HEK293 (cell line): Measurements from ENCODE around the gene FAAP100.

Experiments used
- HOXA7 ChIP-seq: sonication (generic); formaldehyde crosslinking; IDR thresholded peaks from 2 replicates; pipeline ENCODE4 v1.8.1; 2022; ENCODE audit warnings: missing genetic modification reagents, borderline replicate concordance
- HOXC10 ChIP-seq: sonication (generic); formaldehyde crosslinking; IDR thresholded peaks from 2 replicates; pipeline ENCODE4 v1.8.1; 2023; ENCODE audit warnings: mild to moderate bottlenecking, missing genetic modification reagents
- KLF9 ChIP-seq: fragments of 450-650 bp; formaldehyde crosslinking; IDR thresholded peaks from 2 replicates; pipeline ENCODE4 v1.5.1; 2016; ENCODE audit warnings: missing biosample characterization, missing genetic modification characterization, low read depth
- OSR2 ChIP-seq: fragments of 450-650 bp; formaldehyde crosslinking; IDR thresholded peaks from 2 replicates; pipeline ENCODE4 v1.5.1; 2016; ENCODE audit warnings: missing biosample characterization, missing genetic modification characterization
- SCRT2 ChIP-seq: fragments of 450-650 bp; formaldehyde crosslinking; IDR thresholded peaks from 2 replicates; pipeline ENCODE4 v1.5.1; 2016; ENCODE audit warnings: missing biosample characterization, missing genetic modification characterization
- ZBTB20 ChIP-seq: fragments of 450-650 bp; formaldehyde crosslinking; IDR thresholded peaks from 2 replicates; pipeline ENCODE4 v1.5.1; 2016; ENCODE audit warnings: missing biosample characterization, missing genetic modification characterization
- ZBTB48 ChIP-seq: fragments of 450-650 bp; formaldehyde crosslinking; IDR thresholded peaks from 2 replicates; pipeline ENCODE4 v1.5.1; 2016; ENCODE audit warnings: missing biosample characterization, missing genetic modification characterization
- ZBTB8A ChIP-seq: fragments of 450-650 bp; formaldehyde crosslinking; IDR thresholded peaks from 2 replicates; pipeline ENCODE4 v1.5.1; 2016; ENCODE audit warnings: missing biosample characterization, missing genetic modification characterization
- ZEB2 ChIP-seq: fragments of 450-650 bp; formaldehyde crosslinking; IDR thresholded peaks from 2 replicates; pipeline ENCODE4 v1.5.1; 2016; ENCODE audit warnings: missing biosample characterization, missing genetic modification characterization
- ZFP41 ChIP-seq: fragments of 450-650 bp; formaldehyde crosslinking; IDR thresholded peaks from 2 replicates; pipeline ENCODE4 v1.5.1; 2016; ENCODE audit warnings: missing biosample characterization, missing genetic modification characterization, borderline replicate concordance
- ZNF114 ChIP-seq: fragments of 450-650 bp; formaldehyde crosslinking; IDR thresholded peaks from 2 replicates; pipeline ENCODE4 v1.5.0; 2017; ENCODE audit warnings: missing biosample characterization, missing genetic modification characterization
- ZNF132 ChIP-seq: fragments of 450-650 bp; formaldehyde crosslinking; IDR thresholded peaks from 2 replicates; pipeline ENCODE4 v1.5.1; 2017; ENCODE audit warnings: missing biosample characterization, missing genetic modification characterization, borderline replicate concordance
- ZNF146 ChIP-seq: fragments of 450-650 bp; formaldehyde crosslinking; IDR thresholded peaks from 2 replicates; pipeline ENCODE4 v1.5.1; 2016; ENCODE audit warnings: missing biosample characterization, missing genetic modification characterization
- ZNF155 ChIP-seq: fragments of 450-650 bp; formaldehyde crosslinking; IDR thresholded peaks from 2 replicates; pipeline ENCODE4 v1.5.1; 2016; ENCODE audit warnings: missing biosample characterization, missing genetic modification characterization
- ZNF175 ChIP-seq: fragments of 450-650 bp; formaldehyde crosslinking; IDR thresholded peaks from 2 replicates; pipeline ENCODE4 v1.5.1; 2016; ENCODE audit warnings: missing biosample characterization, missing genetic modification characterization
- ZNF19 ChIP-seq: fragments of 450-650 bp; formaldehyde crosslinking; IDR thresholded peaks from 2 replicates; pipeline ENCODE4; 2016; ENCODE audit warnings: missing biosample characterization, missing genetic modification characterization, low read depth
- ZNF2 ChIP-seq: fragments of 450-650 bp; formaldehyde crosslinking; IDR thresholded peaks from 2 replicates; pipeline ENCODE4 v1.5.1; 2016; ENCODE audit warnings: missing biosample characterization, missing genetic modification characterization
- ZNF24 ChIP-seq: fragments of 450-650 bp; formaldehyde crosslinking; IDR thresholded peaks from 2 replicates; pipeline ENCODE4 v1.5.1; 2016; ENCODE audit warnings: missing biosample characterization, missing genetic modification characterization
- ZNF274 ChIP-seq, 2 experiments: fragments of 200-500 bp in 1 of 2; fragments of 450-650 bp in 1 of 2; sonication (Bioruptor generic) in 1 of 2; formaldehyde crosslinking in 1 of 2; IDR thresholded peaks; 2 replicates each; pipeline versions ENCODE4 v1.5.1 to v1.6.1; 2014 to 2016; ENCODE audit warnings: borderline replicate concordance in 1 of 2, inconsistent platforms in 1 of 2, low read length in 1 of 2, missing biosample characterization in 1 of 2, missing genetic modification characterization in 1 of 2
- ZNF48 ChIP-seq: fragments of 450-650 bp; formaldehyde crosslinking; IDR thresholded peaks from 2 replicates; pipeline ENCODE4 v1.5.1; 2016; ENCODE audit warnings: missing biosample characterization, missing genetic modification characterization
- ZNF514 ChIP-seq: fragments of 450-650 bp; formaldehyde crosslinking; IDR thresholded peaks from 2 replicates; pipeline ENCODE4 v1.5.1; 2016; ENCODE audit warnings: missing biosample characterization, missing genetic modification characterization
- ZNF626 ChIP-seq: fragments of 450-650 bp; sonication (Bioruptor Pico); formaldehyde crosslinking; IDR thresholded peaks from 2 replicates; pipeline ENCODE4 v1.5.1; 2018; ENCODE audit warnings: missing biosample characterization, missing genetic modification characterization, inconsistent platforms
- ZNF660 ChIP-seq: fragments of 450-650 bp; IDR thresholded peaks from 2 replicates; pipeline ENCODE4 v1.5.1; 2018; ENCODE audit warnings: missing biosample characterization, mild to moderate bottlenecking, missing genetic modification characterization
- ZNF670 ChIP-seq: fragments of 450-650 bp; formaldehyde crosslinking; IDR thresholded peaks from 2 replicates; pipeline ENCODE4 v1.5.1; 2016; ENCODE audit warnings: missing biosample characterization, missing genetic modification characterization, low read depth
- ZNF677 ChIP-seq: fragments of 450-650 bp; IDR thresholded peaks from 2 replicates; pipeline ENCODE4 v1.5.0; 2018; ENCODE audit warnings: missing biosample characterization, mild to moderate bottlenecking, missing genetic modification characterization, moderate library complexity
- ZNF707 ChIP-seq: fragments of 450-650 bp; formaldehyde crosslinking; IDR thresholded peaks from 2 replicates; pipeline ENCODE4 v1.5.1; 2016; ENCODE audit warnings: missing biosample characterization, missing genetic modification characterization
- ZNF747 ChIP-seq: fragments of 450-650 bp; formaldehyde crosslinking; IDR thresholded peaks from 2 replicates; pipeline ENCODE4 v1.5.1; 2016; ENCODE audit warnings: missing biosample characterization, missing genetic modification characterization
- ZNF777 ChIP-seq: fragments of 450-650 bp; formaldehyde crosslinking; IDR thresholded peaks from 2 replicates; pipeline ENCODE4 v1.5.1; 2017; ENCODE audit warnings: missing biosample characterization, missing genetic modification characterization, borderline replicate concordance
- ZNF837 ChIP-seq: fragments of 450-650 bp; formaldehyde crosslinking; IDR thresholded peaks from 2 replicates; pipeline ENCODE4 v1.5.1; 2016; ENCODE audit warnings: missing biosample characterization, missing genetic modification characterization
- TF ChIP-seq, protein P1 (sequence below): fragments of 450-650 bp; formaldehyde crosslinking; IDR thresholded peaks from 2 replicates; pipeline ENCODE4 v1.5.1; 2016; ENCODE audit warnings: missing biosample characterization, missing genetic modification characterization
- TF ChIP-seq, protein P2 (sequence below): fragments of 450-650 bp; formaldehyde crosslinking; IDR thresholded peaks from 2 replicates; pipeline ENCODE4 v1.5.1; 2016; ENCODE audit warnings: missing biosample characterization, missing genetic modification characterization, borderline replicate concordance
- TF ChIP-seq, protein P3 (sequence below): fragments of 450-650 bp; formaldehyde crosslinking; IDR thresholded peaks from 2 replicates; pipeline ENCODE4 v1.5.1; 2016; ENCODE audit warnings: missing biosample characterization, missing genetic modification characterization
- TF ChIP-seq, protein P4 (sequence below): fragments of 450-650 bp; formaldehyde crosslinking; IDR thresholded peaks from 2 replicates; pipeline ENCODE4 v1.5.1; 2016; ENCODE audit warnings: missing biosample characterization, missing genetic modification characterization

FAAP100 gene

DNA sequence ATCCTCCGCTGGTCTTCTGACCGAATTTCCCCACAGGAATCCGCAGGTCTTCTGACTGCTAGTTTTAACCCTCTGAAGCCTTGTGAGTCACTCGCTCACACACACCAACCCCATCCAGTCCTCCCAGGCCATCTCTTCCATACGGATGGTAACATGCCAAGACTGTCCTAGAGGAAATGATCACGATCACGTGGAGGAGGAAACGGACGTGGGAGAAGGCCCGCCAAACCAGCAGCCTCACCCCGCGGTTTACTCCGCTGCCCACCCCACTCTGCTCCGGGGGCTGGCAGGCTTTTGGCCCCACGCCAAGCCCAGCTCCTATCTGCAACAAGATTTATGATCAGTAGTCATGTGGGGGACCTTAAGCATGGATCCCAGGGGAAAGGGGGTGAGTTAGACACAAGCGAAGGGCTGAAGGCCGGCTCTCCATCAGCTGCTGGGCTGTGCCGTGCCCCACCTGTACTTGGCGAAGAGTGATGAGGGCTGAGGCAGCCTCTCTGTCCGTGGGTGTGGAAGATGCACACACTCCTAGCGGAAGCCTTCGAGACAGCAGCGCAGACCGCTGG is 1.5 kb upstream of the FAAP100 start (continued):
- TF ChIP-seq, protein P1, sequence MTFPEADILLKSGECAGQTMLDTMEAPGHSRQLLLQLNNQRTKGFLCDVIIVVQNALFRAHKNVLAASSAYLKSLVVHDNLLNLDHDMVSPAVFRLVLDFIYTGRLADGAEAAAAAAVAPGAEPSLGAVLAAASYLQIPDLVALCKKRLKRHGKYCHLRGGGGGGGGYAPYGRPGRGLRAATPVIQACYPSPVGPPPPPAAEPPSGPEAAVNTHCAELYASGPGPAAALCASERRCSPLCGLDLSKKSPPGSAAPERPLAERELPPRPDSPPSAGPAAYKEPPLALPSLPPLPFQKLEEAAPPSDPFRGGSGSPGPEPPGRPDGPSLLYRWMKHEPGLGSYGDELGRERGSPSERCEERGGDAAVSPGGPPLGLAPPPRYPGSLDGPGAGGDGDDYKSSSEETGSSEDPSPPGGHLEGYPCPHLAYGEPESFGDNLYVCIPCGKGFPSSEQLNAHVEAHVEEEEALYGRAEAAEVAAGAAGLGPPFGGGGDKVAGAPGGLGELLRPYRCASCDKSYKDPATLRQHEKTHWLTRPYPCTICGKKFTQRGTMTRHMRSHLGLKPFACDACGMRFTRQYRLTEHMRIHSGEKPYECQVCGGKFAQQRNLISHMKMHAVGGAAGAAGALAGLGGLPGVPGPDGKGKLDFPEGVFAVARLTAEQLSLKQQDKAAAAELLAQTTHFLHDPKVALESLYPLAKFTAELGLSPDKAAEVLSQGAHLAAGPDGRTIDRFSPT (tag by site-specific recombination): peak; percentile 93
- TF ChIP-seq ZNF175 (tag by site-specific recombination) (no peak), ZNF48 (tag by site-specific recombination) (no peak), ZEB2 (peak; percentile 90), ZNF747 (tag by site-specific recombination) (no peak), ZNF114 (tag by site-specific recombination) (no peak), ZNF19 (tag by site-specific recombination) (no peak), ZNF514 (tag by site-specific recombination) (no peak), ZNF2 (peak; percentile 42; the same call in 1 of the 2 replicates), ZFP41 (no peak), ZNF707 (tag by site-specific recombination) (no peak), HOXA7 (CRISPR knock-in tag) (no peak), SCRT2 (tag by site-specific recombination) (no peak; the same call in 1 of the 2 replicates), ZNF777 (tag by site-specific recombination) (no peak), OSR2 (tag by site-specific recombination) (peak; percentile 83), ZBTB20 (tag by site-specific recombination) (peak; percentile 45; the same call in 1 of the 2 replicates), KLF9 (tag by site-specific recombination) (0 out of 2 replicates have a peak, but pooled peaks have one; percentile 15), ZNF146 (tag by site-specific recombination) (no peak), ZNF132 (tag by site-specific recombination) (no peak), HOXC10 (CRISPR knock-in tag) (no peak), ZBTB8A (peak; percentile 81), ZNF274 (IDR thresholded peaks at IDR 0.05; ENCODE audit: low read length) (no peak), ZNF274 (tag by site-specific recombination; IDR thresholded peaks at IDR 0.05; ENCODE audit: borderline replicate concordance) (no peak), ZNF837 (tag by site-specific recombination) (no peak), ZNF677 (tag by site-specific recombination) (no peak), ZBTB48 (tag by site-specific recombination) (peak; percentile 29; the same call in 1 of the 2 replicates), ZNF670 (tag by site-specific recombination) (no peak), ZNF626 (no peak), ZNF660 (tag by site-specific recombination) (peak; percentile 96), ZNF24 (peak; percentile 77), ZNF155 (tag by site-specific recombination) (no peak)
- TF ChIP-seq, protein P2, sequence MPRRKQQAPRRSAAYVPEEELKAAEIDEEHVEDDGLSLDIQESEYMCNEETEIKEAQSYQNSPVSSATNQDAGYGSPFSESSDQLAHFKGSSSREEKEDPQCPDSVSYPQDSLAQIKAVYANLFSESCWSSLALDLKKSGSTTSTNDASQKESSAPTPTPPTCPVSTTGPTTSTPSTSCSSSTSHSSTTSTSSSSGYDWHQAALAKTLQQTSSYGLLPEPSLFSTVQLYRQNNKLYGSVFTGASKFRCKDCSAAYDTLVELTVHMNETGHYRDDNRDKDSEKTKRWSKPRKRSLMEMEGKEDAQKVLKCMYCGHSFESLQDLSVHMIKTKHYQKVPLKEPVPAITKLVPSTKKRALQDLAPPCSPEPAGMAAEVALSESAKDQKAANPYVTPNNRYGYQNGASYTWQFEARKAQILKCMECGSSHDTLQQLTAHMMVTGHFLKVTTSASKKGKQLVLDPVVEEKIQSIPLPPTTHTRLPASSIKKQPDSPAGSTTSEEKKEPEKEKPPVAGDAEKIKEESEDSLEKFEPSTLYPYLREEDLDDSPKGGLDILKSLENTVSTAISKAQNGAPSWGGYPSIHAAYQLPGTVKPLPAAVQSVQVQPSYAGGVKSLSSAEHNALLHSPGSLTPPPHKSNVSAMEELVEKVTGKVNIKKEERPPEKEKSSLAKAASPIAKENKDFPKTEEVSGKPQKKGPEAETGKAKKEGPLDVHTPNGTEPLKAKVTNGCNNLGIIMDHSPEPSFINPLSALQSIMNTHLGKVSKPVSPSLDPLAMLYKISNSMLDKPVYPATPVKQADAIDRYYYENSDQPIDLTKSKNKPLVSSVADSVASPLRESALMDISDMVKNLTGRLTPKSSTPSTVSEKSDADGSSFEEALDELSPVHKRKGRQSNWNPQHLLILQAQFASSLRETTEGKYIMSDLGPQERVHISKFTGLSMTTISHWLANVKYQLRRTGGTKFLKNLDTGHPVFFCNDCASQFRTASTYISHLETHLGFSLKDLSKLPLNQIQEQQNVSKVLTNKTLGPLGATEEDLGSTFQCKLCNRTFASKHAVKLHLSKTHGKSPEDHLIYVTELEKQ (tag by site-specific recombination): no peak
- TF ChIP-seq, protein P3, sequence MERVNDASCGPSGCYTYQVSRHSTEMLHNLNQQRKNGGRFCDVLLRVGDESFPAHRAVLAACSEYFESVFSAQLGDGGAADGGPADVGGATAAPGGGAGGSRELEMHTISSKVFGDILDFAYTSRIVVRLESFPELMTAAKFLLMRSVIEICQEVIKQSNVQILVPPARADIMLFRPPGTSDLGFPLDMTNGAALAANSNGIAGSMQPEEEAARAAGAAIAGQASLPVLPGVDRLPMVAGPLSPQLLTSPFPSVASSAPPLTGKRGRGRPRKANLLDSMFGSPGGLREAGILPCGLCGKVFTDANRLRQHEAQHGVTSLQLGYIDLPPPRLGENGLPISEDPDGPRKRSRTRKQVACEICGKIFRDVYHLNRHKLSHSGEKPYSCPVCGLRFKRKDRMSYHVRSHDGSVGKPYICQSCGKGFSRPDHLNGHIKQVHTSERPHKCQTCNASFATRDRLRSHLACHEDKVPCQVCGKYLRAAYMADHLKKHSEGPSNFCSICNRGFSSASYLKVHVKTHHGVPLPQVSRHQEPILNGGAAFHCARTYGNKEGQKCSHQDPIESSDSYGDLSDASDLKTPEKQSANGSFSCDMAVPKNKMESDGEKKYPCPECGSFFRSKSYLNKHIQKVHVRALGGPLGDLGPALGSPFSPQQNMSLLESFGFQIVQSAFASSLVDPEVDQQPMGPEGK (tag by site-specific recombination): peak; percentile 89
- TF ChIP-seq, protein P4, sequence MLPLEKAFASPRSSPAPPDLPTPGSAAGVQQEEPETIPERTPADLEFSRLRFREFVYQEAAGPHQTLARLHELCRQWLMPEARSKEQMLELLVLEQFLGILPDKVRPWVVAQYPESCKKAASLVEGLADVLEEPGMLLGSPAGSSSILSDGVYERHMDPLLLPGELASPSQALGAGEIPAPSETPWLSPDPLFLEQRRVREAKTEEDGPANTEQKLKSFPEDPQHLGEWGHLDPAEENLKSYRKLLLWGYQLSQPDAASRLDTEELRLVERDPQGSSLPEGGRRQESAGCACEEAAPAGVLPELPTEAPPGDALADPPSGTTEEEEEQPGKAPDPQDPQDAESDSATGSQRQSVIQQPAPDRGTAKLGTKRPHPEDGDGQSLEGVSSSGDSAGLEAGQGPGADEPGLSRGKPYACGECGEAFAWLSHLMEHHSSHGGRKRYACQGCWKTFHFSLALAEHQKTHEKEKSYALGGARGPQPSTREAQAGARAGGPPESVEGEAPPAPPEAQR: no peak
